Measurements from ENCODE around the gene AOAH. TPM values are rescaled to one million over a fixed set of nuclear protein-coding genes. Genes with fewer than 3 reads are reported as not detected.

Gene AOAH, protein sequence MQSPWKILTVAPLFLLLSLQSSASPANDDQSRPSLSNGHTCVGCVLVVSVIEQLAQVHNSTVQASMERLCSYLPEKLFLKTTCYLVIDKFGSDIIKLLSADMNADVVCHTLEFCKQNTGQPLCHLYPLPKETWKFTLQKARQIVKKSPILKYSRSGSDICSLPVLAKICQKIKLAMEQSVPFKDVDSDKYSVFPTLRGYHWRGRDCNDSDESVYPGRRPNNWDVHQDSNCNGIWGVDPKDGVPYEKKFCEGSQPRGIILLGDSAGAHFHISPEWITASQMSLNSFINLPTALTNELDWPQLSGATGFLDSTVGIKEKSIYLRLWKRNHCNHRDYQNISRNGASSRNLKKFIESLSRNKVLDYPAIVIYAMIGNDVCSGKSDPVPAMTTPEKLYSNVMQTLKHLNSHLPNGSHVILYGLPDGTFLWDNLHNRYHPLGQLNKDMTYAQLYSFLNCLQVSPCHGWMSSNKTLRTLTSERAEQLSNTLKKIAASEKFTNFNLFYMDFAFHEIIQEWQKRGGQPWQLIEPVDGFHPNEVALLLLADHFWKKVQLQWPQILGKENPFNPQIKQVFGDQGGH
- not detected for polyA plus RNA-seq (2013, experiment 1 of 2)
- not detected for polyA plus RNA-seq (2013, experiment 2 of 2)

DNA sequence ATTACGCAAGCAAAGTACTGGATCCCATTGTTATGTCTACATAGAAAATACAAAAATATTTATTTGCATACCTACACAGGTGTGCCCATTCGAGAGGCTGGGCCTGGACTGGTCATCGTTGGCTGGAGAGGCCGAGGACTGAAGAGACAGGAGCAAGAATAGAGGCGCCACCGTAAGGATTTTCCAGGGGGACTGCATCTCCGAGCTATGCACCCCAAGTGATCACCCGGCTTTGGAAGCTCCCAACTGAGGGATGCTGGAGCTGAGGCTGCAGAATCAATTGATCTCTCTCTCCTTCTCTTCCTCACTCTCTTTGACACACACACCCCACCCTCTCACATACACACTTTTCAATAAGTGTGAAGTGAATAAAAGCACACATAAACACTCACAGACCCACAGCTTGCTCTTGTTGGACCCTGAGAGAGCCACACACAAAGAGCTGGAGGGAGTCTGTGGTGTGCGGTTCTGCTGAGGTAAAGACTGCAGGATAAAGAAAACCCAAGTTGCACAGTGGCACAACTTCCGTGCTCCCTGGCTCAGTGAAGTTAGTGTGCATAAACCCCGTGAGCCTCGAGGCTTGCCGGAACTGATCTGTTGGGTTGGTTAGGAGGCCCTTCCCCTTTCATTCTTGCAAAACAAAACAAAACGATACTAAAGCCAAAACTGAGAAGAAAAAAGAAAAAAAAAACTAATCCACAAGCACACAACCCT, at the start of gene AOAH:
AOAH (minus strand) TSS at position 544 of the 714 bp plus-strand sequence; CDS start at position 198, 346 bp downstream.
- Histone ChIP-seq H3K27me3 (ENCODE audit: insufficient read depth, low read length) (no peaks in the 10 kb centered on the region), H3K4me3 (ENCODE audit: low read length) (no peak within 1 kb of the TSS), H3K27ac (ENCODE audit: low read depth, low read length) (no peak within 1 kb of the TSS), H3K4me1 (ENCODE audit: insufficient read depth, low read length) (no peaks in the 10 kb centered on the region), H3K9me3 (ENCODE audit: insufficient read depth, low read depth, low read length) (no peaks in the 10 kb centered on the region), H3K36me3 (ENCODE audit: insufficient read depth, low read length) (no peaks in the 10 kb centered on the region), H3K9ac (ENCODE audit: low read depth, low read length) (no peak within 1 kb of the TSS)
- WGBS: 84% methylated on average over 13 of the region's 14 CpGs

DNA sequence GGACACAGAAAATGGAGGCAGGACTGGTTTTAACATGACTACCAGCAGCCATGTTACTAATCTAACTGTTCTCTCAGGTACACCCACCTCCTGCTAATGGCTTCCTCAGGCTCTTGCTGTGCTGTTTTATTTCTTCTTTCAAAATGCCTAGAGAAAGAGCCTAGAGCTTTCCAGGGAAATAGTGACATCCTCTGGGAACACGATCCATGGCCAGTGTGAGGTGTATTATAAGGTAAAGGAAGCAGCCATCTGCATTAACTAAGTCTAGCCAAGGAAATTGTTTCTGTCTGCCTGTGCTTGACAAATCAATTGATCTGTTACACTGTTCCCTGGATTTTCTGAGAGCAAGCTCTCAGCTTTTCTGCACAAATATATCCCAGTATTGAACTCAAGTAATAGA, 42.2 kb upstream of the AOAH start:
- H3K4me1 ChIP-seq (ENCODE audit: insufficient read depth, low read length): peaks cover 24% of the 10 kb centered on the region
- no peaks in the 10 kb centered on the region for H3K36me3 ChIP-seq (ENCODE audit: insufficient read depth, low read length)
- 88% methylated on average over 1 of the region's 1 CpG for WGBS
- H3K4me3 ChIP-seq (ENCODE audit: low read length): no peak overlapping the region
- no peak overlapping the region for H3K9ac ChIP-seq (ENCODE audit: low read depth, low read length)
- H3K9me3 ChIP-seq (ENCODE audit: insufficient read depth, low read depth, low read length): no peaks in the 10 kb centered on the region
- H3K27me3 ChIP-seq (ENCODE audit: insufficient read depth, low read length): no peaks in the 10 kb centered on the region
- H3K27ac ChIP-seq (ENCODE audit: low read depth, low read length): no peak overlapping the region

DNA sequence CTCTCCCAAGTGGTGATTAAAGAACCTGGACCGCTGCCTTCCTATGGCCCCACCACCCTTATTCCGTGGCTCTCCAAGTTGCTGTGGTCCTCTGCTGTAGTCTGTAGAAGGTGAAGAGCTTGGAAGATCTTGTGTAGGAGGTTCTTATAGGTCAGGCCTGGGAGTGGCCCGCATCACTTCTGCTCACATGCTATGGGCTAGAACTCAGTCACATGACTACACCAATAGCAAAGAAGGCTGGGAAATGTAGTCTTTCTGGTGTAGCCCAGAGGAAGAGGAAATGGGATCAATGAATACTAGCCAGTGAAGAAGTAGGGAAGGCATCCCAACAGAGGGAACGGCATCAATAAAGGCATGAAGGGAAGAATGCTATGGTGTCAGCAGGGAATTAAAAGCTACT, 41.3 kb upstream of the AOAH start:
- H3K4me1 ChIP-seq (ENCODE audit: insufficient read depth, low read length): peaks cover 28% of the 10 kb centered on the region
- no peak overlapping the region for H3K27ac ChIP-seq (ENCODE audit: low read depth, low read length)
- no peak overlapping the region for H3K4me3 ChIP-seq (ENCODE audit: low read length)
- no peaks in the 10 kb centered on the region for H3K9me3 ChIP-seq (ENCODE audit: insufficient read depth, low read depth, low read length)
- 69% methylated on average over 4 of the region's 4 CpGs for WGBS
- H3K36me3 ChIP-seq (ENCODE audit: insufficient read depth, low read length): no peaks in the 10 kb centered on the region
- H3K9ac ChIP-seq (ENCODE audit: low read depth, low read length): no peak overlapping the region
- H3K27me3 ChIP-seq (ENCODE audit: insufficient read depth, low read length): no peaks in the 10 kb centered on the region

DNA sequence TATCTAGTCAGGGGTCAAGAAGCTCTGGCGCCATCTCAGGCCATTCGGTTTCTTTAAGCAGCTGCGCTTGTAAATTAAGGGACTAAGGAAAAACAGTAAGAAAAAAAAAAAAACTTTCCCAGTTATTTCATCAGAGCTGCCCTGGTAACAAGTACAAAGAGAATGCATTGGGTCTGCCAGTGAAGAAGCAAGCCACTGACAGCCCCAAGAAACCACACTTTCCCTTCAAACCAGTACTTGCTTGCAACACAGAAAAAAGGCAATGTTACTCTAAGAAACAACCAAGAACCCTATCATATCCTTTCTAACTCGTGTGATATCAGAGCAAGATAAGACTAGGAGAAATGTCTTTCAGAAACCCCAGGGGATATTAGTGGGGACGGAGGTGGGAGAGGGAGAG, 40.6 kb upstream of the AOAH start:
- H3K27me3 ChIP-seq (ENCODE audit: insufficient read depth, low read length): no peaks in the 10 kb centered on the region
- H3K9me3 ChIP-seq (ENCODE audit: insufficient read depth, low read depth, low read length): no peaks in the 10 kb centered on the region
- no peak overlapping the region for H3K9ac ChIP-seq (ENCODE audit: low read depth, low read length)
- peaks cover 28% of the 10 kb centered on the region for H3K4me1 ChIP-seq (ENCODE audit: insufficient read depth, low read length)
- no peak overlapping the region for H3K4me3 ChIP-seq (ENCODE audit: low read length)
- no peak overlapping the region for H3K27ac ChIP-seq (ENCODE audit: low read depth, low read length)
- 97% methylated on average over 3 of the region's 5 CpGs for WGBS
- H3K36me3 ChIP-seq (ENCODE audit: insufficient read depth, low read length): no peaks in the 10 kb centered on the region

DNA sequence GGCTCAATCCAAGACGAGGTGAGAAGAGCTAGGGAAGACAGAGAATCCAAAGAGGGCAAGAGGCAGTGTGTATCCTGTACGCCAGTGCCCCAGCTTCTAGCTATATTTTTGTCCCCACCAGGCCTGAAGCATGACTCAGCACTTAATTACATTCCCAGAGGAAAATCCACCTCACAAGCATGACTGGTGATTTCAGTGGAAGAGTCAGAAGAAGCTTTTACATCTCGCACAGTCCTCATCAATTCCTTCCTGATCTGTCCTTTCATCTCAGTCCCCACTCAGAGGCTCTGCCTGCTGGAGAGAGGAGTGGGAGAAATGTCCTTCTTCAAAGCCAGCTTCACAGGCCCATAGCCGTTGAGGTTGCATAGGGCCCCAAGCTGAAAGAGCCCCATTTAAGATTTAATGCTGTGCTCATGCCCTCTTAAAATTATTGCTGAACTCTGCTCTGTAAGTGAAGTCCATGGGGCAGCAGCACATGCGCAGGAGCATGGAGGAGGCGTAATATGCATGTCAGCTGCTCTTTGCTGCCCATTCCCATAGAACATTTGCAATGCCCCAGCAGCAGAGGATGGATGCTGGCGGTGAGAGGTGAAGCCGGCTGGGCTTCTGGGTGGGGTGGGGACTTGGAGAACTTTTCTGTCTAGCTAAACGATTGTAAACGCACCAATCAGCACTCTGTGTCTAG, 39.0 kb upstream of the AOAH start:
- Histone ChIP-seq H3K36me3 (ENCODE audit: insufficient read depth, low read length) (no peaks in the 10 kb centered on the region), H3K27me3 (ENCODE audit: insufficient read depth, low read length) (no peaks in the 10 kb centered on the region), H3K4me3 (ENCODE audit: low read length) (no peak overlapping the region), H3K27ac (ENCODE audit: low read depth, low read length) (peak overlapping the region; percentile 70; the same call in 1 of the 2 replicates), H3K9ac (ENCODE audit: low read depth, low read length) (no peak overlapping the region), H3K4me1 (ENCODE audit: insufficient read depth, low read length) (peaks cover 28% of the 10 kb centered on the region), H3K9me3 (ENCODE audit: insufficient read depth, low read depth, low read length) (no peaks in the 10 kb centered on the region)
- 84% methylated on average over 10 of the region's 10 CpGs for WGBS

DNA sequence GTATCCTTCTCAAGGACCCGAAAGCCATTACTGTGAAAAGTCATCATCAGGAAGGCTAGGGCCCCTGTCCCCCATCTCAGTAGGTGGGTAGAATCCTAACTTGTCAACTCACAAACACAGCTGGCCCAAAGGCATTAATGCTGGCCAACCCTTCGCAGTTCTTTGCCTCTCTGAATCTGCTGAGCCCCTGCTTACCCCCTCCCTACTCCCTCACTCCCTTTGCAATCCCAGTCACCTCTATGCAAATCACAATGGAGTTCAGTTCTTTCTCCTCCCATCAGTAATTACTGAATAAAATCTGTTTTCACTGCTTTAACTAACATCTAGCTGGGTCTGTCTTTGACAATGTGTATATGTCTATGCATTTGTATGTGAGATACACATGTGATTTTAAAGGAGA, 38.1 kb upstream of the AOAH start:
- WGBS: 40% methylated on average over 2 of the region's 2 CpGs
- Histone ChIP-seq H3K27me3 (ENCODE audit: insufficient read depth, low read length) (no peaks in the 10 kb centered on the region), H3K9ac (ENCODE audit: low read depth, low read length) (no peak overlapping the region), H3K4me1 (ENCODE audit: insufficient read depth, low read length) (peaks cover 28% of the 10 kb centered on the region), H3K4me3 (ENCODE audit: low read length) (no peak overlapping the region; the same call in 1 of the 2 replicates), H3K36me3 (ENCODE audit: insufficient read depth, low read length) (no peaks in the 10 kb centered on the region), H3K27ac (ENCODE audit: low read depth, low read length) (peak overlapping the region; percentile 70), H3K9me3 (ENCODE audit: insufficient read depth, low read depth, low read length) (no peaks in the 10 kb centered on the region)

DNA sequence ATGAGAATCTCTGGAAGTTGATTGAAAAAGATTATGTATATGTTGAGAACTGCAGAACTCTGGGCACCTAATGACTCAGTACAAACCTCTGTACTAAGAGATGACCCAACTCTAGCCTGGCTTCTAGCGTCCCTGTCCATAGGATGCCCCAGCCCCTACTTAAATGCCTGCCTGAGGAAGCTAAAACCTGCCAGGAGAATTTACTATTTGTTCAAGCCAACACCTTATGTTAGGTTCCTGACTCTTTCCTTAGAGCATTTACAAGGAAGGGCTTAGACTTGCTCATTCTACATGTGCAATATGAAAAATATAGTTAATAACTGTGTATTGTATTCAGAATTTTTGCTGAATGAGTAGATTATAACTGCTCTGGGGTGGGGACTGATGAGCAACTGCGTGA, 37.5 kb upstream of the AOAH start:
- WGBS: 74% methylated on average over 1 of the region's 2 CpGs
- H3K4me3 ChIP-seq (ENCODE audit: low read length): no peak overlapping the region
- H3K27me3 ChIP-seq (ENCODE audit: insufficient read depth, low read length): no peaks in the 10 kb centered on the region
- H3K9ac ChIP-seq (ENCODE audit: low read depth, low read length): no peak overlapping the region
- H3K9me3 ChIP-seq (ENCODE audit: insufficient read depth, low read depth, low read length): no peaks in the 10 kb centered on the region
- H3K27ac ChIP-seq (ENCODE audit: low read depth, low read length): no peak overlapping the region
- H3K36me3 ChIP-seq (ENCODE audit: insufficient read depth, low read length): no peaks in the 10 kb centered on the region
- H3K4me1 ChIP-seq (ENCODE audit: insufficient read depth, low read length): peaks cover 28% of the 10 kb centered on the region

DNA sequence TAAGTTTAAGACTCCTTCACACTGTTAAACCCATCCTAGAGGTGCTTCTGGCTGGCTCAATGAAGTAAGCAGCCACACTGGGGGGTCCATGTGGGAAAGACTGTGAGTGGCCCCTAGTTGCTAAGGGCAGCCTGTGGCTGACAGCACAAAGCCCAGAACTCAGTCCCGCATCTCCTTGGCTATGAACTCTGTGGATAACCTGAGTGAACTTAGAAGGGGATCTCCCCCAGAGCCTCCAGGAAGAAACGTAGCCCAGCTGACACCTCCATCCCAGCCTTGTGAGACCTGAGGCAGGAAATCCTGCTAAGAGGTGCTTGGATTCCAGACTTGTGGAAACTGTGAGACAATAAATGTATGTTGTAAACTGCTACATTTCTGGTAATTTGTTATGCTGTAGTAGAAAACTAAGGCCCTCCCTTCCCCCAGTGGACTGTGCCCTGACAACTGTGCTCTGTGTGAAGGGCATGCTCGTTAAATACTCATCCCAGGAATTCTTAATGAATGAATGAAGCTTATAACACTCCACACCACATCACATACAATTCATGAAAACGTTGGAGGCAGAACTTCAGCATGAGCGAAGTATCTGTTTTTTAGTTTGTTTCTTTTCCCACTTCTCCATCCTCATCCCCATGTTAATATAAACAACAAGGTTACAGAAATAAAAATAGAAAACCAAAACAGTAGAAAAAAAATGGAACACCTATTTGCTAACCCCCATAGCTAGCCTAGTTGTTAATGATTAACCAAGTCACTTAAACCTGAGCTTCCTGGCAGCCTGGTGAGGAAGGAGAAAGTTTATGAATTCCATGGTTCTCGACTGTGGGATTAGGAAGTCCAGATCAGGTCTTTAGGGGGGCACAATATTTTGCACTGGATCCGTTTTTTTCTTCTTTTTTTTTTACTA, 36.8 kb upstream of the AOAH start:
- H3K9ac ChIP-seq (ENCODE audit: low read depth, low read length): no peak overlapping the region
- no peaks in the 10 kb centered on the region for H3K27me3 ChIP-seq (ENCODE audit: insufficient read depth, low read length)
- WGBS: 88% methylated on average over 7 of the region's 7 CpGs
- H3K9me3 ChIP-seq (ENCODE audit: insufficient read depth, low read depth, low read length): no peaks in the 10 kb centered on the region
- H3K36me3 ChIP-seq (ENCODE audit: insufficient read depth, low read length): no peaks in the 10 kb centered on the region
- no peak overlapping the region for H3K4me3 ChIP-seq (ENCODE audit: low read length)
- peaks cover 25% of the 10 kb centered on the region for H3K4me1 ChIP-seq (ENCODE audit: insufficient read depth, low read length)
- H3K27ac ChIP-seq (ENCODE audit: low read depth, low read length): no peak overlapping the region

DNA sequence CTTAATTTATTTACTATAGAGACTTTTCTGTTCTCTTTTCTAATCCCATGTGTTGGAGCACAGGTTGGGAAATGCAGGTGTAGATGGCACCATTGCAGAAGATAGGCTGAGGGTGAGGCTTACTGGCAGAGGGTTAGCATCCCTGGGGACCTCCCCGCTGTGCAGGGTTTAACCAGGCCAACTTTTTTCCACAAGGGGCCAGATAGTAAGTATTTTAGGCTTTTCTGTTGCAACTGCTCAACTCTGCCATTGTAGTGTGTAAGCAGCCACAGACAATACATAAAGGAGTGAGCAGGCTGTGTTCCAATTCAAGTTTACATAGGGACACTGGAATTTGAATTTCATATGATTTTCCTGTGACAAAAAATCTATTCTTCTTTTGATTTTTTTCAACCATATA, 34.6 kb upstream of the AOAH start:
- H3K36me3 ChIP-seq (ENCODE audit: insufficient read depth, low read length): no peaks in the 10 kb centered on the region
- H3K4me1 ChIP-seq (ENCODE audit: insufficient read depth, low read length): peaks cover 25% of the 10 kb centered on the region
- WGBS: 90% methylated on average over 1 of the region's 1 CpG
- H3K27ac ChIP-seq (ENCODE audit: low read depth, low read length): no peak overlapping the region
- no peak overlapping the region for H3K9ac ChIP-seq (ENCODE audit: low read depth, low read length)
- no peaks in the 10 kb centered on the region for H3K9me3 ChIP-seq (ENCODE audit: insufficient read depth, low read depth, low read length)
- no peak overlapping the region for H3K4me3 ChIP-seq (ENCODE audit: low read length)
- no peaks in the 10 kb centered on the region for H3K27me3 ChIP-seq (ENCODE audit: insufficient read depth, low read length)

DNA sequence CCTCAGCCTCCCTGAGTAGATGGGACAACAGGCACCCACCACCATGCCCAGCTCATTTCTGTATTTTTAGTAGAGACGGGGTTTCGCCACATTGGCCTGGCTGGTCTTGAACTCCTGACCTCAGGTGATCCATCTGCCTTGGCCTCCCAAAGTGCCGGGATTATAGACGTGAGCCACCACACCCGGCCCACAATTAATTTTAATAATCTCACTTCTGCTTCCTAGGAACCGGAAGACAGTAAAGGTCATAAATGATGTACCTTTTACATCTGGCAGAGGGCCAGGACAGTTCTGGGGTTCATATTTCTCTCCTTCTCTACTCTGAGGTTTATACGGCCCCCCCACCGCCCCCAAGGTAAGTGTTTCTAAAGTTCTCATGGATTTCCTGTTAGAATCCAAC, 31.2 kb upstream of the AOAH start:
- 96% methylated on average over 8 of the region's 8 CpGs for WGBS
- no peak overlapping the region for H3K9ac ChIP-seq (ENCODE audit: low read depth, low read length)
- H3K27ac ChIP-seq (ENCODE audit: low read depth, low read length): no peak overlapping the region
- H3K36me3 ChIP-seq (ENCODE audit: insufficient read depth, low read length): no peaks in the 10 kb centered on the region
- H3K27me3 ChIP-seq (ENCODE audit: insufficient read depth, low read length): no peaks in the 10 kb centered on the region
- H3K9me3 ChIP-seq (ENCODE audit: insufficient read depth, low read depth, low read length): no peaks in the 10 kb centered on the region
- no peak overlapping the region for H3K4me3 ChIP-seq (ENCODE audit: low read length)
- no peaks in the 10 kb centered on the region for H3K4me1 ChIP-seq (ENCODE audit: insufficient read depth, low read length)

Data from HUES64 (cell line).